ENCODE data around the gene PSME2.
"Not testable (repeated sequence)": the region's sequence is repeated elsewhere in the genome, so short reads cannot be mapped to it uniquely, and the experiment has no call there.

The PSME2 gene

DNA sequence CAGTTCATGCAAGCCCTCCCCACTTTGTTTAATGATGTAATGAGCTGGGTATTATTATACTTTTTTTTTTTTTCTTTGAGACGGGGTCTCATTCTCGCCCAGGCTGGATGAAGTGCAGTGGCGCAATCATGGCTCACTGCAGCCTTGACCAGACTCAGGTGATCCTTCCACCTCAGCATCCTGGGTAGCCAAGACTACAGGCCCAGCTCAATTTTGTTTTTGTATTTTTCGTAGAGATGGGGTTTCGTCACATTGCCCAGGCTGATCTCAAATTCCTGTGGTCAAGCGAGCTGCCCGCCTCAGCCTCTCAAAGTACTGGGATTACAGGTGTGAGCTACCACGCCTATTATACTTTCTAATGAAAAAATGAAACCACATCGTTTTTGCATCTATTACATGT lies 36.4 kb downstream of the PSME2 start:
- Histone ChIP-seq H3K79me2 (ENCODE audit: control insufficient read depth, insufficient read depth, low read length) (no peaks in the 10 kb centered on the region), H2BK120ac (ENCODE audit: low read depth, low read length) (no peak overlapping the region), H3K18ac (ENCODE audit: low read length) (no peak overlapping the region), H3K23ac (ENCODE audit: low read length) (no peak overlapping the region), H2BK5ac (ENCODE audit: low read length) (no peak overlapping the region), H3K27ac (ENCODE audit: low read depth, low read length) (no peak overlapping the region), H4K8ac (ENCODE audit: low read depth, low read length) (no peak overlapping the region), H3K4me2 (ENCODE audit: low read length) (no peak overlapping the region), H3K79me1 (ENCODE audit: low read length) (no peaks in the 10 kb centered on the region), H2AK5ac (ENCODE audit: low read length) (no peak overlapping the region), H3K4me1 (ENCODE audit: control insufficient read depth, low read depth, low read length) (no peaks in the 10 kb centered on the region), H3K4me3 (ENCODE audit: low read length) (no peak overlapping the region), H3K36me3 (ENCODE audit: control insufficient read depth, insufficient read depth, low read length) (no peaks in the 10 kb centered on the region), H3K56ac (ENCODE audit: low read length) (no peak overlapping the region), H2BK15ac (replicated peaks; ENCODE audit: low read depth) (no peak overlapping the region), H3K27me3 (ENCODE audit: insufficient read depth, low read length, poor library complexity) (no peaks in the 10 kb centered on the region), H3K9ac (ENCODE audit: low read length) (no peak overlapping the region), H4K5ac (ENCODE audit: low read length) (no peak overlapping the region), H3K4ac (ENCODE audit: low read depth, low read length) (no peak overlapping the region)
- no peak for DNase-seq
- no CpG with 5 or more reads among the region's 9 CpGs for WGBS (ENCODE audit: extremely low coverage, insufficient coverage, low lambda C conversion rate)

GRCh38 chr14:24108336-24108874 lies 38.0 kb downstream of the PSME2 start:
- Histone ChIP-seq H3K27me3 (ENCODE audit: insufficient read depth, low read length, poor library complexity) (no peaks in the 10 kb centered on the region), H3K27ac (ENCODE audit: low read depth, low read length) (no peak overlapping the region), H2BK120ac (ENCODE audit: low read depth, low read length) (no peak overlapping the region), H3K4ac (ENCODE audit: low read depth, low read length) (no peak overlapping the region), H4K5ac (ENCODE audit: low read length) (no peak overlapping the region), H2BK15ac (replicated peaks; ENCODE audit: low read depth) (no peak overlapping the region), H3K23ac (ENCODE audit: low read length) (no peak overlapping the region), H3K4me3 (ENCODE audit: low read length) (no peak overlapping the region), H3K79me2 (ENCODE audit: control insufficient read depth, insufficient read depth, low read length) (no peaks in the 10 kb centered on the region), H3K18ac (ENCODE audit: low read length) (no peak overlapping the region), H3K4me1 (ENCODE audit: control insufficient read depth, low read depth, low read length) (no peaks in the 10 kb centered on the region), H3K56ac (ENCODE audit: low read length) (no peak overlapping the region), H3K79me1 (ENCODE audit: low read length) (no peaks in the 10 kb centered on the region), H4K8ac (ENCODE audit: low read depth, low read length) (no peak overlapping the region), H3K4me2 (ENCODE audit: low read length) (no peak overlapping the region), H2AK5ac (ENCODE audit: low read length) (no peak overlapping the region), H3K9ac (ENCODE audit: low read length) (no peak overlapping the region), H3K36me3 (ENCODE audit: control insufficient read depth, insufficient read depth, low read length) (peaks cover 3% of the 10 kb centered on the region), H2BK5ac (ENCODE audit: low read length) (no peak overlapping the region)
- DNase-seq, result no peak
- no CpG with 5 or more reads among the region's 5 CpGs for WGBS (ENCODE audit: extremely low coverage, insufficient coverage, low lambda C conversion rate)

DNA sequence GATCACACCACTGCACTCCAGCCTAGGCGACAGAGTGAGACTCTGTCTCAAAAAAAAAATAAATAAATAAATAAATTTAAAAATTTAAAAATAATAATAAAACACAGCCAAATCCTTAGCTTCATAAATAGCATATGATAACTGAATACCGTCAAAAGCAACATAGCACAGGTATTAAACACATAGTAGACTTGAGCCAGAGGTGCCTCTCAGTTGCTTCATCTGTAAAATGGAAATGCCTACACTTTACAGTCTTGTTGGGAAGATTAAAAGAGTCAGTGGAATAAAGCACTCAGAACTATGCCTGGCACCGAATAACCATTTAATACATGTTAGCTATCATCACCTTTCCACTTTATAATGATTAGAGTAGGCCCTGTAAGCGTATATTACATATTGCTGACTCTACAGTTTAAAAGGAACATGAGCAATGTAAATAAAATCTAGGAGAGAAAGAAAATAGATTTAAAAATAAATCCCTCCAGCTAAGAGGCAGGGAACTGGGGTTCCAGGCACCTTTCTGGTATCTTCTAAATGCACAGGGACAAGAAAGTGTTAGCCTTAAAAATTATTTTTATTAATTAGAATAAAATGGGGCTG lies 39.6 kb downstream of the PSME2 start:
- no peaks in the 10 kb centered on the region for H3K79me2 ChIP-seq (ENCODE audit: control insufficient read depth, insufficient read depth, low read length)
- no CpG with 5 or more reads among the region's 4 CpGs for WGBS (ENCODE audit: extremely low coverage, insufficient coverage, low lambda C conversion rate)
- H4K8ac ChIP-seq (ENCODE audit: low read depth, low read length), result no peak overlapping the region
- H4K5ac ChIP-seq (ENCODE audit: low read length), result no peak overlapping the region
- no peak for DNase-seq
- no peak overlapping the region for H3K9ac ChIP-seq (ENCODE audit: low read length)
- H3K4ac ChIP-seq (ENCODE audit: low read depth, low read length), result no peak overlapping the region
- no peak overlapping the region for H2BK120ac ChIP-seq (ENCODE audit: low read depth, low read length)
- no peak overlapping the region for H3K4me3 ChIP-seq (ENCODE audit: low read length)
- H3K27ac ChIP-seq (ENCODE audit: low read depth, low read length), result no peak overlapping the region
- no peak overlapping the region for H2AK5ac ChIP-seq (ENCODE audit: low read length)
- no peak overlapping the region for H2BK15ac ChIP-seq (replicated peaks; ENCODE audit: low read depth)
- H3K36me3 ChIP-seq (ENCODE audit: control insufficient read depth, insufficient read depth, low read length), result peaks cover 6% of the 10 kb centered on the region
- no peak overlapping the region for H3K18ac ChIP-seq (ENCODE audit: low read length)
- H3K4me2 ChIP-seq (ENCODE audit: low read length), result no peak overlapping the region
- no peaks in the 10 kb centered on the region for H3K4me1 ChIP-seq (ENCODE audit: control insufficient read depth, low read depth, low read length)
- no peaks in the 10 kb centered on the region for H3K27me3 ChIP-seq (ENCODE audit: insufficient read depth, low read length, poor library complexity)
- no peak overlapping the region for H3K56ac ChIP-seq (ENCODE audit: low read length)
- H2BK5ac ChIP-seq (ENCODE audit: low read length), result no peak overlapping the region
- H3K23ac ChIP-seq (ENCODE audit: low read length), result no peak overlapping the region
- H3K79me1 ChIP-seq (ENCODE audit: low read length), result no peaks in the 10 kb centered on the region

- H2BK15ac ChIP-seq (replicated peaks; ENCODE audit: low read depth); H2AK5ac ChIP-seq (ENCODE audit: low read length); H3K4me1 ChIP-seq (ENCODE audit: control insufficient read depth, low read depth, low read length); H4K8ac ChIP-seq (ENCODE audit: low read depth, low read length); H3K9ac ChIP-seq (ENCODE audit: low read length); H3K27ac ChIP-seq (ENCODE audit: low read depth, low read length); H3K4me2 ChIP-seq (ENCODE audit: low read length); H3K27me3 ChIP-seq (ENCODE audit: insufficient read depth, low read length, poor library complexity); H2BK120ac ChIP-seq (ENCODE audit: low read depth, low read length); H4K5ac ChIP-seq (ENCODE audit: low read length); DNase-seq; H3K79me1 ChIP-seq (ENCODE audit: low read length); H3K4ac ChIP-seq (ENCODE audit: low read depth, low read length); H3K4me3 ChIP-seq (ENCODE audit: low read length); H3K23ac ChIP-seq (ENCODE audit: low read length); H3K79me2 ChIP-seq (ENCODE audit: control insufficient read depth, insufficient read depth, low read length); H2BK5ac ChIP-seq (ENCODE audit: low read length); H3K36me3 ChIP-seq (ENCODE audit: control insufficient read depth, insufficient read depth, low read length); H3K18ac ChIP-seq (ENCODE audit: low read length); H3K56ac ChIP-seq (ENCODE audit: low read length): not testable (repeated sequence)
- WGBS (ENCODE audit: extremely low coverage, insufficient coverage, low lambda C conversion rate), result no CpG with 5 or more reads among the region's 8 CpGs
These were observed 40.7 kb downstream of the PSME2 start for GRCh38 chr14:24105609-24106239.

- Histone ChIP-seq H3K27ac (ENCODE audit: low read depth, low read length) (no peak overlapping the region), H3K18ac (ENCODE audit: low read length) (no peak overlapping the region), H2BK120ac (ENCODE audit: low read depth, low read length) (no peak overlapping the region), H3K4me1 (ENCODE audit: control insufficient read depth, low read depth, low read length) (no peaks in the 10 kb centered on the region), H4K8ac (ENCODE audit: low read depth, low read length) (no peak overlapping the region), H4K5ac (ENCODE audit: low read length) (no peak overlapping the region), H3K4me2 (ENCODE audit: low read length) (no peak overlapping the region), H2BK5ac (ENCODE audit: low read length) (no peak overlapping the region), H3K36me3 (ENCODE audit: control insufficient read depth, insufficient read depth, low read length) (peaks cover 14% of the 10 kb centered on the region), H3K79me1 (ENCODE audit: low read length) (no peaks in the 10 kb centered on the region), H3K27me3 (ENCODE audit: insufficient read depth, low read length, poor library complexity) (no peaks in the 10 kb centered on the region), H3K4me3 (ENCODE audit: low read length) (no peak overlapping the region), H3K56ac (ENCODE audit: low read length) (no peak overlapping the region), H3K4ac (ENCODE audit: low read depth, low read length) (no peak overlapping the region), H2AK5ac (ENCODE audit: low read length) (no peak overlapping the region), H3K9ac (ENCODE audit: low read length) (no peak overlapping the region), H3K79me2 (ENCODE audit: control insufficient read depth, insufficient read depth, low read length) (no peaks in the 10 kb centered on the region), H2BK15ac (replicated peaks; ENCODE audit: low read depth) (no peak overlapping the region), H3K23ac (ENCODE audit: low read length) (no peak overlapping the region)
- DNase-seq, result no peak
- WGBS (ENCODE audit: extremely low coverage, insufficient coverage, low lambda C conversion rate), result no CpG with 5 or more reads among the region's 13 CpGs
These were observed 43.0 kb downstream of the PSME2 start for GRCh38 chr14:24103451-24103850.
